Prostate gland (tissue), 2 donors: ENCODE measurements around the gene PSME2.

Experiments
- POLR2A ChIP-seq: fragments of 450-650 bp; IDR thresholded peaks from one replicate; pipeline ENCODE4 v1.6.1; 2016; ENCODE audit warnings: antibody characterized with exemption, mild to moderate bottlenecking
- POLR2AphosphoS5 ChIP-seq: sonication (generic); formaldehyde crosslinking; IDR thresholded peaks from one replicate; pipeline ENCODE4 v1.6.1; 2017; ENCODE audit warnings: antibody characterized with exemption
- TF ChIP-seq, protein P1 (sequence below), 4 experiments: fragments of 200-600 bp in 2 of 4; fragments of 450-650 bp in 2 of 4; sonication (generic) in 2 of 4; IDR thresholded peaks; 1 replicate in 3 of 4; 2 replicates in 1 of 4; pipeline ENCODE4 v1.5.1; 2016 to 2019; ENCODE audit warnings: antibody characterized with exemption in 4 of 4, mild to moderate bottlenecking in 2 of 4, moderate library complexity in 2 of 4

DNA sequence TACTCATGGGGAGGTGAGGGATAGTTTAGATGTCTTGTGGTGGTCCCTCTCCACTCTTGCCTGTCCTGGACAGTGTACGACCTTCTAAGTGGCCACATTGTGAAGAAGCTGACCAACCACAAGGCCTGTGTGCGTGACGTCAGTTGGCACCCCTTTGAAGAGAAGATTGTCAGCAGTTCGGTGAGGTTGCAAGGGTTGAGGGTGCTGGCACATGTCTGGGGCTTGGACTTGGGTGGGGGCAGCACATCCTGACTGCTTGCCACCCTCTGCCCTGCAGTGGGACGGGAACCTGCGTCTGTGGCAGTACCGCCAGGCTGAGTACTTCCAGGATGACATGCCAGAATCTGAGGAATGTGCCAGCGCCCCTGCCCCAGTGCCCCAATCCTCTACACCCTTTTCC lies 23.5 kb downstream of the PSME2 start:
- TF ChIP-seq, protein P1, sequence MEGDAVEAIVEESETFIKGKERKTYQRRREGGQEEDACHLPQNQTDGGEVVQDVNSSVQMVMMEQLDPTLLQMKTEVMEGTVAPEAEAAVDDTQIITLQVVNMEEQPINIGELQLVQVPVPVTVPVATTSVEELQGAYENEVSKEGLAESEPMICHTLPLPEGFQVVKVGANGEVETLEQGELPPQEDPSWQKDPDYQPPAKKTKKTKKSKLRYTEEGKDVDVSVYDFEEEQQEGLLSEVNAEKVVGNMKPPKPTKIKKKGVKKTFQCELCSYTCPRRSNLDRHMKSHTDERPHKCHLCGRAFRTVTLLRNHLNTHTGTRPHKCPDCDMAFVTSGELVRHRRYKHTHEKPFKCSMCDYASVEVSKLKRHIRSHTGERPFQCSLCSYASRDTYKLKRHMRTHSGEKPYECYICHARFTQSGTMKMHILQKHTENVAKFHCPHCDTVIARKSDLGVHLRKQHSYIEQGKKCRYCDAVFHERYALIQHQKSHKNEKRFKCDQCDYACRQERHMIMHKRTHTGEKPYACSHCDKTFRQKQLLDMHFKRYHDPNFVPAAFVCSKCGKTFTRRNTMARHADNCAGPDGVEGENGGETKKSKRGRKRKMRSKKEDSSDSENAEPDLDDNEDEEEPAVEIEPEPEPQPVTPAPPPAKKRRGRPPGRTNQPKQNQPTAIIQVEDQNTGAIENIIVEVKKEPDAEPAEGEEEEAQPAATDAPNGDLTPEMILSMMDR (IDR thresholded peaks at IDR 0.05), result no peak
- TF ChIP-seq POLR2A (no peak), POLR2AphosphoS5 (no peak)
